IPS DF 19.7 (cell line): Measurements from ENCODE around the gene SEPSECS.
"Not testable (repeated sequence)": the region's sequence is repeated elsewhere in the genome, so short reads cannot be mapped to it uniquely, and the experiment has no call there.

Experiments
- DNase-seq: peaks from one replicate; pipeline ENCODE4 v3.0.0-alpha.2; 2013; ENCODE audit warnings: low read depth, low spot score

The SEPSECS gene

DNA sequence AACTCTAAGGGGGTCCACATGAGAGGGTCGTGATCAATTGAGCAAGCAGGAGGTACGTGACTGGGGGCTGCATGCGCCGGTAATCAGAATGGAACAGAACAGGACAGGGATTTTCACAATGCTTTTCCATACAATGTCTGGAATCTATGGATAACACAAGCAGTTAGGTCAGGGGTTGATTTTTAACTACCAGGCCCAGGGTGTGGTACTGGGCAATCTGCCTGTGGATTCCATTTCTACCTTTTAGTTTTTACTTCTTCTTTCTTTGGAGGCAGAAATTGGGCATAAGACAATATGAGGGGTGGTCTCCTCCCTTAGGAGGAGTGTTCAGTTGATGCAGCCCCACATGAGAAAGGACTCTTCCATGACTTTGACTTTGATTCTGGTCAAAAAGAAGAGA, 76.8 kb downstream of the SEPSECS start:
- DNase-seq, result not testable (repeated sequence)

DNA sequence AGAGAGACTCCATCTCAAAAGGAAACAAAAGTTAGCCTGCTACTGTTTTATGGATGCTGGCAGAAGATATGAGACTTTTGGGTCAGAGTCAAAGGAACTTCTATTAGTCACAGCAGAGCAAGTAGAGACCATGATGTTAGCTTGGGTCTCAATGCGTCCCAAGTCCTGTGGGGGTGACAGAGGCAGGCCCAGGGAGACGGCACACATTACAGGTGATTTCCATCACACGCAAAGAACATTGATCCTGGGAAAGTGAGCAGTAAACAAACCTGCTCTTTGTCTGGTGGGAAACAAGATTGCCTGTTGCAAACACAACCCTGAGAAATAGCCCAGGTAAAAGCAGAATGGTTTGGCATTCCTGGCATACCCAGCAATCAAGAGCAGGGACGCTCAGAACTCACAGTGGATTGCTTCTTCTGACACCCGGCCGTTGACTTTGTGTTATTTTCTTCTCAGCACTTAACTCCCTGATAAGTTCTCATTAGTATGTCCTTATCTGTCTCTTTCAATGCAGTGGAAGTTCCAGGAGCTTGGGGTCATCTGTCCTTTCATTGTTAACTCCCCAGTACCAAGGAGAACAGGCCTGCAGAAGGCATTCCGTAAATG, 78.3 kb downstream of the SEPSECS start:
- no peak for DNase-seq

DNA sequence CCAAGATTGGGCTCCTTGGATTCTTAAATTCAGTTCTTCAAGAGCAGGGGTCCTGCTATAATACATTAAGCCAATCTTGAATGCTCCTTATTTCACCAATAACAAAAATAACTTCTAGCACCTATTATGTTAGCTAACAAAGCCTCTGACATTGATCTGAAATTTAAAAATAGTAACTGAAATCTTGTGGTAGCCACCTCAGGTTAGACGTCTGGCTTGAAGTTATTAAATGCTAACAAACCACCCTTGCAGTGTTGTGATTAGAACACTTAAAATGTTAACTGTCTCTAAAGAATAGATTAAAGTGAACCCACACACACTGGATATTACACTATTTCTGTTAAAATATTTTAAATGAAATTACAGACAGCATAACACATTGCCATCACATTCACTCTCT, 79.7 kb downstream of the SEPSECS start:
- DNase-seq, result no peak

- no peak for DNase-seq
Observed at GRCh38 chr4:25078523-25078922, 81.7 kb downstream of the SEPSECS start.

DNA sequence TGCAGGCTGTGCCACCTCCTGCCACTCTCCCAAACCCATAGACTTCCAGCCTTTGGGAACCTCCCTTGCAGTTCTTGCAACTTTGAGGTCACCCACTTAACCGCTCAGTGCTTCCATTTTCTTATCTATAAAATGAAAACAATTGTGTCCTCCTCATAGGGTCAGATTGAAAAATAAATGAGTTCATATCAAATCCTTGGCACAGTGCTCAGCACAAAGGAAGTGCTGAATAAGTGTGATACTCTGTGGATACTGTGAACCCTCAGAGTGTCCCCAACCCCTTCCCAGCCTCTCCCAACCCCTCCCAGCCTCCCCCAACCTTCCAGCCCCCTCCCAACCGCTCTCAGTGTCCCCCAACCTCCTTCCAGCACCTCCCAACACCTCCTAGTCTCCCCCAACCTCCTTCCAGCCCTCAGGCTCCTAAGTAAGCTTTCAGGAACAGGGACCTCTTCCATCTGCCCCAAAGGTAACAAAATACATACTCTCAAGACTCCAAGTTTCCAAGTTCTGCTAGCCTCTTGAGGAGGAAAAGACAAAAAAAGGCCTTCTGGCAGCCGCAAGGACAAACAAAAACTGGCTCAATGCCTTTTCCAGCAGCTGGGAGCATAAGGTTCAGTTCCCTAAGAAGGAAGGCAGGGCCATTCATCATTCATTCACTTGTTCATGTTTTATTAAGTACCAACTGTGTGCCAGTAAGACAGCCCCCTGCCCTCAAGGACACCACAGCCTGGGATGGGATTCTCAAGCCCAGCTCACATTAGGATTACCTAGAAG, 83.4 kb downstream of the SEPSECS start:
- no peak for DNase-seq

DNA sequence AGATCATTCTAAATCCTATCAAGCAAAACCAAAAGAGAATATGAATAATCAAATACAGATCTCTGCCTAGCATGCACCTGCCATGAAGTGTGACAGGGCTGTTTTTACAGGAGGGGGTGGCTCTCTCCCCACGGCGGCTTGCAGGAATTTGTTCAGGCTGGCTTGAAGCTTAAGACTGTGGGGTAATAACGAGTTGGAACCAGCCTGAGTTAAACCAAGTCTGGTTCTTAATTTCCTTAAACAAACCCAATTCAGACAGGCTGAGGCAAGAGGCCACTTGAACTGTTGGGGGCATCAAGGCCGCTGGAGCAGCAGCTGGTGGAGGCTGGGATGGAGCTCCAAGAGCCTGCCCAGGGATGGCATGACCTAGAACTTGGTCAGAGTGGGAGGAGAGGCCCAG, 84.4 kb downstream of the SEPSECS start:
- no peak for DNase-seq

GRCh38 chr4:25075129-25075528, 85.1 kb downstream of the SEPSECS start:
- DNase-seq, result no peak

- DNase-seq, result no peak
Observed at GRCh38 chr4:25070545-25070944, 89.7 kb downstream of the SEPSECS start.
